HPDE6-E6E7 (cell line): ENCODE data around the gene VWA7.
A peak's percentile ranks its signal among the peaks of the same experiment; 100 is the strongest.
"Not testable (repeated sequence)": the region's sequence is repeated elsewhere in the genome, so short reads cannot be mapped to it uniquely, and the experiment has no call there.

ENCODE experiments used
- DNase-seq: peaks from one replicate; pipeline ENCODE4 v3.0.0; 2011; ENCODE audit warnings: missing footprints; ENCODE audit errors: extremely low spot score

The VWA7 gene

DNA sequence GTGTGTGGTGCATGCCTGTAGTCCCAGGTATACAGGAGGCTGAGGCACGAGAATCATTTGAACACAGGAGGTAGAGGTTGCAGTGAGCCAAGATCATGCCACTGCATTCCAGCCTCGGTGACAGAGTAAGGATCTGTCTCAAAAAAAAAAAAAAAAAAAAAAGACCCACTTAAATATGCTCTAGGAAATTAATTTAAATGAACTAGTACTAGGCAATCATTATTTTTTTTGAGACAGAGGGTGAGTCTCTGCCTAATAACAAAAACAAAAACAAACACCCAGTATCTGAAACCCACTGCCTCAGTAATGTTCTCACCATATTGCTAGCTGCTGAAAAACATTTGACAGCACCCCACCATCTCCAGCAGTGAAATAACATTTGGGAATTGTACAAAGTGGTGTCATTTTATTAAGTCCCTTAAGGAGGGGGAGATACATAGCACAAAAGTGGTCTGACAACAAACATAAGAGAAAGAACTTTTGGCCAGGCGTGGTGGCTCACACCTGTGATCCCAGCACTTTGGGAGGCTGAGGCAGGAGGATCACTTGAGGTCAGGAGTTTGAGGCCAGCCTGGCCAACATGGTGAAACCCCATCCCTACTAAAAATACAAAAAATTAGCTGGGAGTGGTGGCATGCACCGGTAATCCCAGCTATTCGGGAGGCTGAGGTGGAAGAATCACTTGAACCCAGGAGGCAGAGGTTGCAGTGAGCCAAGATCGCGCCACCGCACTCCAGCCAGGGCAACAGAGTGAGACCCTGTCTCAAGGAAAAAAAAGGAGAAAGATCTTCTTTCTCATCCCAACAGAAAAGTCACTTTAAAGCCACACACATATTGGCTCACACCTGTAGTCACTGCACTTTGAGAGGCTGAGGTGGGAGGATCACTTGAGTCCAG, 24.2 kb upstream of the VWA7 start:
- not testable (repeated sequence) for DNase-seq

DNA sequence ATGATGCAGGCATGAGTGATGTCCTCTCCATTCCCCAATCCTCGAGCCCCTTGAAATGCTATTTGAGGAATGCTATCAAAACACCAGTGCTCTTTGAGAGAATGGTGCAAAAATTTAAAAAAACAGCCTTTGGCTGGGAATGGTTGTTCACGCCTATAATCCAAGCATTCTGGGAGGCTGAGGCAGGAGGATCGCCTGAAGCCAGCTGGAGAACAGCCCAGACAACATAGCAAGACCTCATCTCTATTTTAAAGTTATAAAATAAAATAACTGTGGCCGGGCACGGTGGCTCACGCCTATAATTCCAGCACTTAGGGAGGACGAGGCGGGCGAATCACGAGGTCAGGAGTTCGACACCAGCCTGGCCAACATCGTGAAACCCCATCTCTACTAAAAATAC, 22.7 kb upstream of the VWA7 start:
- DNase-seq: no peak

DNA sequence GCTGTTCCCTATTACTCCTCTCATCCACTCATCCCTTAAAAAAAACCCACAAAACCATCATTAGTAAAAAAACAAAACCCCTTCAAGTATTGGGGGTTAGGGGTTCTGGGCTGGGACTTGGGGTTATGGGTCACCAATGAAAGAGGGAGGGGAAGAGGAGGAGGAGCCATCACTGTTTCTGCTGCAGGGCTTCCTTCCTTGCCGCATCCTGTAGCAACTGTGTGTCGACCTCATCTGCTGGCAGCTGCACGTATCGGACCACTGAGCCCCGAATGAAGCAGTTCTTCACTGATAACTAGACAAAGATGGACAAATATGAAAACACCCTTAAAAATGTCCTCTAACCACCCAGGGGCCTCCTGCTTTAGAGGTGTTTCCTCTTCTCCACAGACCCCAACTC, 20.5 kb upstream of the VWA7 start:
- DNase-seq: no peak

DNA sequence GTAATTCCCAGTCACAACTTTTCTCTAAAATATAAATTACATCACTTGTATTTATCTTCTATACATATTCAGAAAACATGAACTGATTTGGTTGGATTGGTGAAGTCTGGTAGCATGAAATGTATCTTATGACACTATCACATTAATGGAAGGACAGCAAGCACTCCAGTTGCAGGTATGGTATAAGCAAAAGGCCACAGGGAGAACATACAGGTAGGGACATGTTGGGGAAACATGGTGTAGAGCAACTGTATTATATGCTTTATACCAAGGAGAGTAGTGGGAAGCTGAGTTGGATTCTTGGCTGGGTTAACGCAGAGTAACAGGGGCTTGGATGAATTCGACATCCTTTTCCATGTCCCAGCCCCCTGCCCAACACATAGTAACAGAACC, 19.9 kb upstream of the VWA7 start:
- no peak for DNase-seq

DNA sequence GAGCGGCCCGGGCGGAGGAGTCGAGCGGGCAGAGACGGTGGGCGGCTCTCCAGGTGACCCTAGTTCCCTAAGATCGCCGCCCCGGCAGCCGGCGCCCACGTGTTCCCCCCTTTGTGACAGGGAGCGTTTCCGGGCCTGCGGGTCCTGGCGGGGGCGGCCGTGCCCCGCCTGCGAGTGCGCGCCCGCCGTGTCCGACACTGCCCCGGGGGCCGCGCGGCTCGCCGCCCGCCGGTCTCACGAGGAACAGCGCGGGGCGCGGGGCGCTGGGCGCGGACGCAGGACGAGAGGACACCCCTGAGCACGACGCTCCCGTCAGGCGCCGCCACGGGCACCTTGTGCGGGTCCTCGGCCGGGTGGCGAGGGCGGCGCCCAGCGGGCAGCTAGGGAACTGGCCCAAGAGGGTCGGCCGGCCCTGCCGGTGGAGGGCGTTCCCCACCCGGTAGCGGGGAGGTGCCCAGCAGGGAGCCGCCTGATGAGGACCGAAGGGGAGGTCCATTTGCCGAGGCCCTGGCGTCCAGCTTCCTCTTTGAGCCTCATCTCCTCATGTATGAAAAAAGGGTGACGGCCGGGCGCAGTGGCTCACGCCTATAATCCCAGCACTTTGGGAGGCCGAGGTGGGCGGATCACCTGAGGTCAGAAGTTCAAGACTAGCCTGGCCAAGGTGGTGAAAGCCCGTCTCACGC, 18.6 kb upstream of the VWA7 start, which contains the start of gene VARS1:
Gene VARS1, minus strand, starts transcription at position 137 of the 683 bp plus-strand sequence. CDS start 535 bp downstream, outside the sequence.
- DNase-seq: peak; percentile 94

DNA sequence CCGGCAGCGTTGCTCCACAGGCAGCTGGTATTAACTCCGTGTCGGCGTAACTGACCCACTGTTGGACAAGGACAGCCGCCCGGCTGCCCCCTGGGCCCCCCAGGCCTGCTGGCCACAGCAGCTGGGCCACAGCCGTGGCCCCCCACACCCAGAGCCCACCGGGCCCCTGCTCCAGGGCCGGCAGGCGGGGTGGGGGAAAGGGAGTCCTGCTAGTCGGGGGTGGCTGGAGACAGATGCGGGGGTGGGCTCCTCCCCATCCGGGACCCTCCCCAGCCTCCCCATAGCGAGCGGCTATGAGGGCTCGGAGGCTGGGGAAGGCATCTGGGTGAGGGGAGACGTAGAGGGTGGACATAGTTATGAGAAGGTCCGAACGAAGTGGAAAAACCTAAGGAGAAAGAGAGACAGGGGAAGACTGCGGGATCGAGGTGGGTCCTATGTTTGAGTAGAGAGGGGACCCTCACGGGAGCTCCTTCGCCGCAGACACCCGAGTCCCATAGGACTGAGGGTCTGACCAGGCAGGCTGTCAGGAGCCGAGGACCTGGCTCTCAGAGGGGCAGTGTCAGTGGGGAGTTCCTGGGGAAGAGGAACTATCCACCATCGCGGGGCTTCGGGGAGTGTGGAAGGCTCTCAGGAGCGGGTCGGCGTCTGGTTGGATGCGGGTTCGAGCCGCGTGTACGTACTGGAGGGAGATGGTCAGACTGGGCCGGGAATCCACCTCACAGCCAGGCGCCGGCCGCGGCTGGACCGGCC, 17.9 kb upstream of the VWA7 start:
- no peak for DNase-seq

DNA sequence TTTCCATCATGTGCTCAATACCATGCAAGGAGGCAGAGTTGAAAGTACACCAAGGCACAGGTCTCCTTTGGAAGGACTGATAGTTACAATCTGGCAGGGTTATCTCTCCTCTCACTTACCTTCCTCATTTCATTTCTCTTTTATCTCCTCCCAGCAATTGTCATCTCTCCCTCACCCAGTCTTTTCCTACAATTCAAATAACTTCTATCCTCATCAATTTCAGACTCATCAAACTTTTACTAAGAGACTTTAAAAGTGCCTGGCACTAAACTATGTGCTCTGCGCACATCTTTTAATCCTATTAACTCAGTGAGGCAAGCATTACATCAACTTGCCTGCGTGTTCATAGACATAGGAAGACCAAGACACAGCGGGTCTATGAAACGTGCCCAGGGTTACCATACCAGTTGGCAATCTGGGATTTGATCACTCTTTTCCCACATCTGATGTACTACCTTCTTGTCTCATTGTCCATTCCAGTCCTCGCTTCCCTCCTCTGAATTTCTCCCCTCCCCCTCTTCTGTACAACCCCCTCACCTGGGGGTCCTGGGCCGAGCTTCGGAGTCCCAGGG, 17.3 kb upstream of the VWA7 start:
- DNase-seq: peak; percentile 42

DNA sequence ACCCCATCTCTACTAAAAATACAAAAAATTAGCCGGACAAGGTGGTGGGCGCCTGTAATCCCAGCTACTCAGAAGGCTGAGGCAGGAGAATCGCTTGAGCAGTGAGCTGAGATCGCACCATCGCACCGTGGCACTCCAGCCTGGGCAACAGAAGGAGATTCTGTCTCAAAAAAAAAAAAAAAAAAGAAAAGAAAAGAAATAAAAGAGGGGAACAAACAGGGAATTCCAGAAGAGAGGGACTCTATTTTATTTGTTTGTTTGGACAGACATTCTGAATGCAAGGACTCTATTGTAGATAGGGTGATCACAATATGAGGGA, 16.8 kb upstream of the VWA7 start:
- DNase-seq: not testable (repeated sequence)

DNA sequence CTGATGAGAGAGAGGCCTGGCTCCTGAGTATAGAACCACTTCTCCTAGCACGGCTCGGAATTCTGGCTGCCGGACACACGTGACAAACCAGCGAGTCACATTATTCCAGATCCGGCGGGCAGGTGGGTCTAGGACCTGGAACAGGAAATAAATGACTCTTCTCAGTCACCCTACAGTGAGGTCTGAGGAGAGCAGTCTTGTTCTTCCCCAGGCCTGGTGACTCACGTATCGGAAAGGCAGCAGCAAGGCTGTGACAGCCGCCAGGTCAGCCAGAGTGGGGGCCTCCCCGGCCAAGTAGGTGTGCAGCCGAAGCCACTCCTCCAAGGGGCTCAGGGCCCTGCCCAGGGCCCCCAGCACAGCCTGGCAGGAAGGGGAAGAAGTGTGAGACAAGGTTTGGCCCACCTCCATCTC, 15.6 kb upstream of the VWA7 start:
- DNase-seq: peak; percentile 92

DNA sequence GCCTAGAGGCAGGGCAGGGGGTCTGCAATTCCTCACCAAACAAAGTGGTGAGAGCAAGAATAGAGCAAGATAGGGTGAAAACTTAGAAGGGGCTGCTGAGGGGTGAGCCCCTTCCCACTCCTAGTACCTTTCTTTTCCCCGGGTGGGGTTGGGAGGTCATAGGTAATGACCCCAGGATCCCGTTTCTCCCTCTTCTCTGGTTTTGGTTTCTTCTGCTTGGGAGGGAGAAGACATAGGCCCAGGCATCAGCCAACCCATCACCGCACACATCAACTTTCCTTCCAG, 14.9 kb upstream of the VWA7 start:
- no peak for DNase-seq

DNA sequence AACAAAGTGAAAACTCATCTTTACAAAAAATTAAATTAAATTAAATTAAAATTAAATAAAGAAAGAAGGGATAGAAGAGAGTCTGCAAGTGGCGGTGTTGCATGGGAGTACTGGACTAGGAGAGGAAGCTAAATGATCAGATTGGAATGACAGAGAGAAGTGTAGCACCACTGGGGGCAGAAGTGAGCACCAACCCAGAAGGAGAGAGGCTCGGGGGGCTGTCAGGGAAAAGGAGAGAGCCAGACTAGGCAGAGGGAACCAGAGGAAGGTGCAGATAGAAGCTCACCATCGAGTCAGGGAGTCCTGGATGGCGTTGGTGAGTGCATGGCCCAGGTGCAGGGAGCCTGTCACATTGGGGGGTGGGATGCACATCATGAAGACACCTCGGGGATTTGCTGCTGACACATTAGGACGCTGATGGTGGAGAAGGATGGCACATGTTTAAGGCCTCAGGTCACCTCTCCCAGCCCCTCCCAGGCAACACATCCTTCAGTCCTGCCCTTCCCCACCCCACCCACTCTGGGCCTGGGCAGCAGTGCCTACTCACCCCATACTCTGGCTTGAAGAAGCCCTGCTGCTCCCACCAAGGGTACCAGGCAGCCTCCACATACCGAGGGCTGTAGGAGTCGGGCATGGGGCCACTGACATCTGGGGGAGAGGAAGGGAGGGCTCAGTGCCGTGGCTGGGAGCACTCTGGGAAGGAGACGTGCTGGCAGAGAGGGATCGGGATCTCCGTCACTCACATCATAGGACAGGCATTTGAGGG, 14.4 kb upstream of the VWA7 start:
- DNase-seq: no peak

DNA sequence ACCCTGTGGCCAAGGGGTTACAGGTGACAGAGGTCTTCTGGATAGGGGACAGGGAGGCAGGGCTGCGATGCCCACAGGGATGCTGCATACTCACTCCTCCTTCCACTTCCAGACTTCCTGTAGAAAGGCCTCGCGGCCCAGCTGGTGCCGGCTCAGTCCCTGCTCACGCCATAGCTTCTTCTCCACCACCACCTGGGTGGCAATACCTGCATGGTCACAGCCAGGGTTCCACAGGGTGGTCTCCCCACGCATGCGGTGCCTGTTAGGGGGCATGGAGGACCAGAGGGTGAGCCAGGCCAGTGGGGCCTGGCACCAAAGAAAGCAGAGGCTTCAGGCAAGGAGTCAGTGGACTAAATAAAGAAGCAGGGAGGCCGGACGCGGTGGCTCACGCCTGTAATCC, 8.3 kb upstream of the VWA7 start:
- no peak for DNase-seq

DNA sequence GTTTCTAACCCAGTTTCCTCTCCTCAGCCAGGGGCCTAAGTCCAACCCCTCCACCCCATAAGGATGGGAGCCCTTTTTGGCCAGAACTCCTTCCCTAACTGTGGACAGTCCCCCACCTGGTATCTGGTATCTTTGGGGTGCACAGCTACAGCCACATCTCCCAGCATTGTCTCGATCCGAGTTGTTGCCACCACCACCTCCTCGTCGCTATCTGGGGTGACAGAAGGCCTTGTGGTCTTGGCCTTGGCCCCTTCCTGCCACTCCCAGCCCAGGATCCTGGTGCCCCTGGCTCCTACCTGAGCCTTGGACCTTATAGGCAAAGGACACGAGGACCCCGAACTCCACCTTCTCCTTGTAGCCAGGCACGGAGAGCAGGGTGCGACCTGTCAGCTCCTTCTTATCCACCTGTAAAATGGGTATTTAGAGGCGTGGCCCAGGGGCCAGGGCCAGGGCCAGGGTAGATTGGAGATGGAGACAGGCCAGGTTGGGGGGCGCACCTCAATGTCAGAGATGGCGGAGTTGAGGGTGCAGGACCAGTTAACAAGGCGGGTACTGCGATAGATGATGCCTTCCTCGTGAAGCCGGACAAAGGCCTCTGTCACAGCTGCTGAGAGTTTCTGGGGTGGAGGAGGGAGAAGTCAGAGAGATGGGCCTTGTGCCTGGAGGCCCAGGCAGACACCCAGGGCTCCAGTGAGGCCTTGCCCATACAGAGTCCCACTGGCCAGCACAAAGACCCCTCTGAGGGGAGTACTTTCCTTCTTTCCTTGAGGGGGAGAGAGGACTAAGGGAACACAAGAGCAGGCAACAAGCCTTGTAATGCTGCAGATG, 7.2 kb upstream of the VWA7 start:
- DNase-seq: no peak

DNA sequence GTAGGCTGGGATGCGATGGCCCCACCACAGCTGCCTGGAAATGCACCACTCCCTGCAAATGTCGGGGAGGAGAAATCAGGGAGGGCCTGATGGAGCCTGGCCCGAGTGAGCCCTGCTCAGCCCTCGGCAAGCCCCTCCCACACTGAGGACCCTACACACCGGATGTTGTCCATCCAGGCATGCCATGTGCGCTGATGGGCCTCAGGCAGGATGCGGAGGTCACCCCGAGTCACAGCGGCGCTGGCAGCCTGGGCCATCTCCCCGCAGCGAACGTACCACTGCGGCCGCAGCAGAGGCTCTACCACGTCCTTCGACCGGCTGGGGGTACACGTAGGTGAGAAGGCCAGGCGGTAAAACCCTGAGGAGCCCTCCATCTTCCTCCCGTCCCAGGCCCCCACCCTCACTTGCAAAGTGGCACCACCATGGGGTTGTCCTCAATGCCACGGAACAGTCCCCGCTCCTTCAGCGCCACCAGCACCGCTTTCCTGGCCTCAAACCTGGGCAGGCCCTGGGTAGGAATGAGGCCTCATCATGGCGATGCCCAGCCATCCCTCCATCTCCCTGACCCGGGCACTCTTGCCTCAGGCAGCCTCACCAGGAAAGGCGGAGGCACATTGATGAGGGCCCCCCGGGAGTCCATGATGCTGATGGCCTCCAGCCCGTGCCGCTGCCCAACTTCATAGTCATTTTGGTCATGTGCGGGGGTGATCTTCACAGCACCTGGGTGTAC, 5.2 kb upstream of the VWA7 start:
- no peak for DNase-seq

DNA sequence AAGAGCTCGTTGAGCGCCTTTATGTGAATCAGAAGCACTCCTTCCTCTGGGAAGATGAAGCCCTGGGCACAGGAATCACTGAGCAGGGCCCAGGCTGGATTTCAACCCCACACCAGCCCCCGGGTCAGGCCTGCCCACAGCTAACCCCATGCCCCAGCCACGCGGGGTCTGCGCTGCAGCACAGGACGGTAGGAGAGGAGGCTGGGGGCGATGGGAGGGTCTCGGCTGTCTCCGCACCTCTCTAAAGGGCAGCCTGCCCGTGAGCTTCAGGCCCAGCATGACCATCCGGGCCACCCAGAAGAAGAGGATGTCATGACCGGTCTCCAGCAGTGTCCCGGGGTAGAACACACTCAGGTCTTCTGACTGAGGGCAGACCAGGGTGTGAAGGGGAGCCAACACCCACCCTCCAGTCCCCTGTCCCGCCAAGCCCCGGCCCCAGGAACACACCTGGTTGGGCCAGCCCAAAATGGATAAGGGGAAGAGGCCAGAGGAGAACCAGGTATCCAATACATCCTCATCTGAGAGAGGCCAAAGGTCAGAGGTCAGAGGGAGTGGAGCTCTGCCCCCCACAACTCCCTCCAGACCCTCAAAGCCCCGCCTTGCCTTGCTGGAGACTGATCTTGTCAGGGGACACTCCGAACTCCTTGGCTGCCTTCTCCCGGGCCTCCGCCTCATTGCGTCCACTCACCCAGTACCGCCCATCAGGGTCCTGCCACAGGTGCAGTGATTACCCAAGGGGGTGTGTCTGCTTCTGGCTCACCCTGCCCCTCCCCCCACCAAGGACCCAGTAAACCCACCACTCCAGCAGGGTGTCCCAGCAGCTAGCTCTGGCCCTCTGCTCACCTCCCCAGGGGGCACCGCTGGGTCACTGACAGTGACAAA, 4.4 kb upstream of the VWA7 start:
- DNase-seq: no peak

DNA sequence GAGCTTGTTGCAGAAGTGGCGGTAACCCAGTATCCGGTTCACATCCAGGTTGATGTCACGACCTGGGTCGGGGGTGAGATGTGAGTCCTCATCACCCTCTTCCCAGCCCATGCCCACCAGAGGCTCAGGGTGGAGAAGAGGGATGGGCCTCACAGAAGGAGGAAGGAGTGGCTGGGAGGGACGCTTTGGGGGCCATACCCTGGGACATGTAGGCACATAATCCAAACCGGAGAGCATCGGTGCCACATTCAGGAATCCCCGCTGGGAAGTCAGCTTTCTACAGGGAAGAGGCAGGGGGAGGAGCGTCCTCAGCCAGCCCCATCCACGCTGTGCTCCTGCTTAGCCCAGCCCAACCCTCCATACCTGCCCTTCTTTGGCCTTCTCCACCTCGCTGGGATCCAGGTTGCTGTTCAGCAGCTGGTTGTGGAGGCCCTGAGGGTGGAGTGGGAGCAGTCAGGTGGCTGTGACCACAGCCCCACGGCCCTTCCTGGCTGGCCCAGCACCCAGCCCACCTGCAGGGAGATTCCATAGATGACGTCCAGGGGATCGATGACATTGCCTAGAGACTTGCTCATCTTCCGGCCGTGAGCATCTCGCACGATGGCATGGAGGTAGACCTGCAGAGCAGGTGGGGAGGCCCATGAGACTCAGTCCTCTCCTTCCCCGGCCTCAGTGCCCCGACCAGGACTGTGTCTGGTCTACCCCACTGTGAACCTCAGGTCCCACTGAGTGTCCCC, 3.5 kb upstream of the VWA7 start:
- no peak for DNase-seq

DNA sequence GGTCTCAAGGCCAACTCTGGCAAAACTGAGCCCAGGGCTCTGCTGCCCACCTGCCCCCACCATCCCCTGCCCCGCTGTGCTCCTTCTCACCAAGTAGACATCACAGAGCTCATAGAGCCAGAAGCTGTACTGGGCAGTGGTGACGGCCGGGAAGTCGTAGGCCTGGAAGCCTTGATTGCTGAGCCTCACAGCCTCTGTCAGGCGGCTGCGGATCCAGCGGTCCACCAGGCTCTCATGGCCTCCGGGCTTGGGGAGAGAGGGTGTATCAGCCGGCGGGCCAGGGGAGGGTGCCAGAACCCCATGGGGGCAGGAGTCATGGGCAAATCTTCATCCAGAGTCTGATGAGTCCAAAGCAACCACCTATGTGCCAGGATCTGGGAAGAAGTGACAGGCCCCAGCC, 2.8 kb upstream of the VWA7 start:
- DNase-seq: no peak
